ENCODE data around the gene KRT15.

- no peak for TF ChIP-seq CTCF (IDR thresholded peaks at IDR 0.05)
- TF ChIP-seq E2F1 (CRISPR knock-in tag; IDR thresholded peaks at IDR 0.05): no peak
- TF ChIP-seq JAZF1 (CRISPR knock-in tag; IDR thresholded peaks at IDR 0.05): no peak
- TF ChIP-seq ZNF532 (CRISPR knock-in tag; IDR thresholded peaks at IDR 0.05; ENCODE audit: borderline replicate concordance): no peak
Observed at GRCh38 chr17:41490000-41490990, 28.4 kb downstream of the KRT15 start.

Measured in WTC11 (cell line).